ENCODE data around the gene TMEM125. TPM values are rescaled to one million over a fixed set of nuclear protein-coding genes. Genes with fewer than 3 reads are reported as not detected.

Gene TMEM125
- total RNA-seq, 1 donor from 2014 or later: 0.73 TPM

- H3K36me3 Mint-ChIP-seq: no peaks in the 10 kb centered on the region
- H3K9me3 ChIP-seq (ENCODE audit: low read depth): no peaks in the 10 kb centered on the region
- H3K4me1 Mint-ChIP-seq: peaks cover 17% of the 10 kb centered on the region
- no peak overlapping the region for H3K4me3 Mint-ChIP-seq
- no peaks in the 10 kb centered on the region for H3K9me3 Mint-ChIP-seq
- H3K9ac ChIP-seq: no peak overlapping the region
- peak; percentile 37 for DNase-seq (ENCODE audit: low spot score)
- H3K4me2 ChIP-seq: no peak overlapping the region
- no peaks in the 10 kb centered on the region for H3K79me2 ChIP-seq (ENCODE audit: low read depth)
- peaks cover 43% of the 10 kb centered on the region for H3K4me1 ChIP-seq
- TF ChIP-seq EZH2 (IDR thresholded peaks at IDR 0.05): no peak
- TF ChIP-seq EZH2phosphoT487 (IDR thresholded peaks at IDR 0.05): no peak
- no peak for TF ChIP-seq CTCF (IDR thresholded peaks at IDR 0.05)
- H3K27me3 ChIP-seq: no peaks in the 10 kb centered on the region
- no peak overlapping the region for H2AFZ ChIP-seq (replicated peaks)
- no peak overlapping the region for H3K27ac Mint-ChIP-seq
- no peak overlapping the region for H3K4me3 ChIP-seq
- H4K20me1 ChIP-seq (ENCODE audit: low read depth): no peaks in the 10 kb centered on the region
- no peaks in the 10 kb centered on the region for H3K36me3 ChIP-seq
- H3K27ac ChIP-seq: no peak overlapping the region
- H3F3A ChIP-seq (ENCODE audit: low read depth): peaks cover 20% of the 10 kb centered on the region
- H3K27me3 Mint-ChIP-seq (ENCODE audit: insufficient read depth, low read depth): peaks cover 5% of the 10 kb centered on the region
Measured at GRCh38 chr1:43293896-43294760, 24.3 kb downstream of the TMEM125 start.

- no peak overlapping the region for H3K9ac ChIP-seq
- Mint-ChIP-seq H3K4me1 (peaks cover 17% of the 10 kb centered on the region), H3K27me3 (ENCODE audit: insufficient read depth, low read depth) (peaks cover 5% of the 10 kb centered on the region), H3K27ac (no peak overlapping the region), H3K36me3 (no peaks in the 10 kb centered on the region), H3K9me3 (no peaks in the 10 kb centered on the region), H3K4me3 (no peak overlapping the region)
- H3K4me2 ChIP-seq: peak overlapping the region; percentile 73
- TF ChIP-seq CTCF (IDR thresholded peaks at IDR 0.05) (no peak), EZH2 (IDR thresholded peaks at IDR 0.05) (no peak), EZH2phosphoT487 (IDR thresholded peaks at IDR 0.05) (no peak)
- peaks cover 49% of the 10 kb centered on the region for H3K4me1 ChIP-seq
- H4K20me1 ChIP-seq (ENCODE audit: low read depth): no peaks in the 10 kb centered on the region
- no peaks in the 10 kb centered on the region for H3K9me3 ChIP-seq (ENCODE audit: low read depth)
- peak overlapping the region; percentile 31 for H3K27ac ChIP-seq
- H3F3A ChIP-seq (ENCODE audit: low read depth): peaks cover 20% of the 10 kb centered on the region
- no peaks in the 10 kb centered on the region for H3K79me2 ChIP-seq (ENCODE audit: low read depth)
- H3K36me3 ChIP-seq: no peaks in the 10 kb centered on the region
- no peak for DNase-seq (ENCODE audit: low spot score)
- H2AFZ ChIP-seq (replicated peaks): no peak overlapping the region
- H3K4me3 ChIP-seq: no peak overlapping the region
- no peaks in the 10 kb centered on the region for H3K27me3 ChIP-seq
Measured at GRCh38 chr1:43294761-43295160, 25.0 kb downstream of the TMEM125 start.

GRCh38 chr1:43296207-43296606, 26.4 kb downstream of the TMEM125 start:
- no peak for DNase-seq (ENCODE audit: low spot score)
- Histone ChIP-seq H2AFZ (replicated peaks) (no peak overlapping the region), H3K79me2 (ENCODE audit: low read depth) (no peaks in the 10 kb centered on the region), H3K4me1 (peaks cover 59% of the 10 kb centered on the region), H3K9ac (no peak overlapping the region), H3K4me2 (peak overlapping the region; percentile 73), H4K20me1 (ENCODE audit: low read depth) (no peaks in the 10 kb centered on the region), H3K4me3 (no peak overlapping the region), H3F3A (ENCODE audit: low read depth) (peaks cover 20% of the 10 kb centered on the region), H3K9me3 (ENCODE audit: low read depth) (no peaks in the 10 kb centered on the region), H3K36me3 (no peaks in the 10 kb centered on the region), H3K27me3 (no peaks in the 10 kb centered on the region), H3K27ac (peak overlapping the region; percentile 64)
- H3K36me3 Mint-ChIP-seq: no peaks in the 10 kb centered on the region
- TF ChIP-seq EZH2 (IDR thresholded peaks at IDR 0.05) (no peak), CTCF (IDR thresholded peaks at IDR 0.05) (no peak), EZH2phosphoT487 (IDR thresholded peaks at IDR 0.05) (no peak)
- H3K27me3 Mint-ChIP-seq (ENCODE audit: insufficient read depth, low read depth): peaks cover 5% of the 10 kb centered on the region
- no peak overlapping the region for H3K27ac Mint-ChIP-seq
- H3K4me1 Mint-ChIP-seq: peaks cover 18% of the 10 kb centered on the region
- no peak overlapping the region for H3K4me3 Mint-ChIP-seq
- H3K9me3 Mint-ChIP-seq: no peaks in the 10 kb centered on the region
